ENCODE results near the gene JOSD1.

Gene JOSD1

GRCh38 chr22:38700789-38701628, at the start of gene JOSD1:
Gene JOSD1 (minus strand): TSS chr22:38700943. CDS start chr22:38699987, 956 bp downstream.
- Mint-ChIP-seq H3K27ac (peak within 1 kb of the TSS; percentile 98), H3K36me3 (peaks cover 7% of the 10 kb centered on the region), H3K27me3 (no peaks in the 10 kb centered on the region), H3K4me1 (ENCODE audit: low read depth) (peaks cover 61% of the 10 kb centered on the region), H3K9me3 (ENCODE audit: low read depth) (no peaks in the 10 kb centered on the region), H3K4me3 (peak within 1 kb of the TSS; percentile 94)

GRCh38 chr22:38750104-38750503, 49.4 kb upstream of the JOSD1 start:
- Mint-ChIP-seq H3K4me3 (peak overlapping the region; percentile 63), H3K9me3 (ENCODE audit: low read depth) (no peaks in the 10 kb centered on the region), H3K27ac (peak overlapping the region; percentile 99), H3K4me1 (ENCODE audit: low read depth) (peaks cover 69% of the 10 kb centered on the region), H3K36me3 (no peaks in the 10 kb centered on the region), H3K27me3 (no peaks in the 10 kb centered on the region)

- Mint-ChIP-seq H3K4me3 (no peak overlapping the region), H3K9me3 (ENCODE audit: low read depth) (no peaks in the 10 kb centered on the region), H3K36me3 (no peaks in the 10 kb centered on the region), H3K27me3 (no peaks in the 10 kb centered on the region), H3K4me1 (ENCODE audit: low read depth) (peaks cover 62% of the 10 kb centered on the region), H3K27ac (peak overlapping the region; percentile 82)
Observed at GRCh38 chr22:38748487-38749136, 47.9 kb upstream of the JOSD1 start.

- H3K27ac Mint-ChIP-seq, result peak overlapping the region; percentile 77
- H3K4me1 Mint-ChIP-seq (ENCODE audit: low read depth), result peaks cover 50% of the 10 kb centered on the region
- H3K27me3 Mint-ChIP-seq, result no peaks in the 10 kb centered on the region
- H3K36me3 Mint-ChIP-seq, result no peaks in the 10 kb centered on the region
- H3K4me3 Mint-ChIP-seq, result no peak overlapping the region
- no peaks in the 10 kb centered on the region for H3K9me3 Mint-ChIP-seq (ENCODE audit: low read depth)
Observed at GRCh38 chr22:38745676-38746460, 45.1 kb upstream of the JOSD1 start.

GRCh38 chr22:38744981-38745380, 44.2 kb upstream of the JOSD1 start:
- Mint-ChIP-seq H3K4me3 (no peak overlapping the region), H3K27ac (peak overlapping the region; percentile 77), H3K9me3 (ENCODE audit: low read depth) (no peaks in the 10 kb centered on the region), H3K36me3 (no peaks in the 10 kb centered on the region), H3K27me3 (no peaks in the 10 kb centered on the region), H3K4me1 (ENCODE audit: low read depth) (peaks cover 47% of the 10 kb centered on the region)

GRCh38 chr22:38742176-38742942, 41.6 kb upstream of the JOSD1 start:
- Mint-ChIP-seq H3K4me3 (no peak overlapping the region), H3K4me1 (ENCODE audit: low read depth) (peaks cover 44% of the 10 kb centered on the region), H3K36me3 (peaks cover under 1% of the 10 kb centered on the region), H3K27ac (peak overlapping the region; percentile 85), H3K9me3 (ENCODE audit: low read depth) (no peaks in the 10 kb centered on the region), H3K27me3 (no peaks in the 10 kb centered on the region)

GRCh38 chr22:38741576-38741975, 40.8 kb upstream of the JOSD1 start:
- Mint-ChIP-seq H3K36me3 (peaks cover 5% of the 10 kb centered on the region), H3K4me1 (ENCODE audit: low read depth) (peaks cover 49% of the 10 kb centered on the region), H3K27me3 (no peaks in the 10 kb centered on the region), H3K9me3 (ENCODE audit: low read depth) (no peaks in the 10 kb centered on the region), H3K27ac (peak overlapping the region; percentile 85), H3K4me3 (no peak overlapping the region)

GRCh38 chr22:38741166-38741565, 40.4 kb upstream of the JOSD1 start:
- Mint-ChIP-seq H3K27me3 (no peaks in the 10 kb centered on the region), H3K4me1 (ENCODE audit: low read depth) (peaks cover 52% of the 10 kb centered on the region), H3K36me3 (peaks cover 5% of the 10 kb centered on the region), H3K4me3 (no peak overlapping the region), H3K9me3 (ENCODE audit: low read depth) (no peaks in the 10 kb centered on the region), H3K27ac (peak overlapping the region; percentile 85)

GRCh38 chr22:38740754-38741153, 40.0 kb upstream of the JOSD1 start:
- H3K27me3 Mint-ChIP-seq, result no peaks in the 10 kb centered on the region
- H3K27ac Mint-ChIP-seq, result peak overlapping the region; percentile 85
- H3K9me3 Mint-ChIP-seq (ENCODE audit: low read depth), result no peaks in the 10 kb centered on the region
- no peak overlapping the region for H3K4me3 Mint-ChIP-seq
- peaks cover 53% of the 10 kb centered on the region for H3K4me1 Mint-ChIP-seq (ENCODE audit: low read depth)
- peaks cover 5% of the 10 kb centered on the region for H3K36me3 Mint-ChIP-seq

GRCh38 chr22:38740116-38740723, 39.5 kb upstream of the JOSD1 start:
- Mint-ChIP-seq H3K4me3 (no peak overlapping the region), H3K27me3 (no peaks in the 10 kb centered on the region), H3K27ac (peak overlapping the region; percentile 58), H3K4me1 (ENCODE audit: low read depth) (peaks cover 56% of the 10 kb centered on the region), H3K36me3 (peaks cover 5% of the 10 kb centered on the region), H3K9me3 (ENCODE audit: low read depth) (no peaks in the 10 kb centered on the region)

GRCh38 chr22:38739300-38740055, 38.7 kb upstream of the JOSD1 start:
- H3K36me3 Mint-ChIP-seq, result peaks cover 5% of the 10 kb centered on the region
- no peak overlapping the region for H3K4me3 Mint-ChIP-seq
- peak overlapping the region; percentile 58 for H3K27ac Mint-ChIP-seq
- H3K9me3 Mint-ChIP-seq (ENCODE audit: low read depth), result no peaks in the 10 kb centered on the region
- peaks cover 56% of the 10 kb centered on the region for H3K4me1 Mint-ChIP-seq (ENCODE audit: low read depth)
- no peaks in the 10 kb centered on the region for H3K27me3 Mint-ChIP-seq

GRCh38 chr22:38738475-38739070, 37.8 kb upstream of the JOSD1 start:
- no peaks in the 10 kb centered on the region for H3K9me3 Mint-ChIP-seq (ENCODE audit: low read depth)
- peaks cover 5% of the 10 kb centered on the region for H3K36me3 Mint-ChIP-seq
- no peaks in the 10 kb centered on the region for H3K27me3 Mint-ChIP-seq
- H3K4me3 Mint-ChIP-seq, result no peak overlapping the region
- peak overlapping the region; percentile 94 for H3K27ac Mint-ChIP-seq
- peaks cover 58% of the 10 kb centered on the region for H3K4me1 Mint-ChIP-seq (ENCODE audit: low read depth)

GRCh38 chr22:38737302-38738060, 36.7 kb upstream of the JOSD1 start:
- H3K4me3 Mint-ChIP-seq, result no peak overlapping the region
- peak overlapping the region; percentile 94 for H3K27ac Mint-ChIP-seq
- peaks cover 58% of the 10 kb centered on the region for H3K4me1 Mint-ChIP-seq (ENCODE audit: low read depth)
- H3K36me3 Mint-ChIP-seq, result peaks cover 5% of the 10 kb centered on the region
- no peaks in the 10 kb centered on the region for H3K9me3 Mint-ChIP-seq (ENCODE audit: low read depth)
- no peaks in the 10 kb centered on the region for H3K27me3 Mint-ChIP-seq
